ENCODE results near the gene ADAMTSL4.

DNA sequence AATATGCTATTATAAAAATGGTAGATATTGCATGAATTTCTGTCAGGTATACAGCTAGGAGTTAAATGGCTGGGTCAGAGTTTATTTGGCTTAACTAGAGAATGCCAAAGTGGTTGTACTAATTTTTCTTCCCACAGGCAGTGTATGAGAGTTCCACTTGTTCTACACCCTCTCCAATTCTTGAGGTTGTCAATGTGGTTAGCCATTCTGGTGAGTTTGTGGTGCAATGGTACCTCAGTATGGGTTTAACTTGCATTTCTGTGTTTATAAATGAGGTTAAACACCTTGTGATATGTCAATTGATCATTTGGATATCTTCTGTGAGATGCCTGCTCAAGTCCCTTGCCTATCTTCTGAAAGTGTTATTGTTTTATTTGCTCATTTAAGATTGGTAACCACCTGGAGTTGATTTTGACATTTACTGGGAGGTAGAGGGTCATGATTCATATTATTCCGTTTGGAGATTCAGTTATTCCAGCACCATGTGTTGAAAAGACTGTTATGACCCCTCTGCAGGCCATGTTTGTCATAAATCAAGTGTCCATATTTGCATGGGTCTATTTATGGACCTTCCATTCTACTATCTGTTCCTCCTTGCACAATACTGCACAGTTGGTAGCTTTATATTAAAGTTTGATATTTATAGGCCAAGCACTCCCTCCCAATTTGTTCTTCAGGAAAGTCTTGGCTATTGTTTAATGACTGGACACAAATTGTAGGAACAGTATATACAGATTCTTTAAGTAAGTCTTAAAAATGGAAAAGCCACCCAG is 27.8 kb upstream of the ADAMTSL4 start:
- TF ChIP-seq EZH2 (IDR thresholded peaks at IDR 0.05) (no peak), FOXP2 (optimal IDR thresholded peaks at IDR 0.05; ENCODE audit: control extremely low read depth, extremely low read length, insufficient read depth) (no peak)

All from SK-N-MC (cell line).